HEK293 (cell line): Measurements from ENCODE around the gene SWT1.
"Not testable (repeated sequence)": the region's sequence is repeated elsewhere in the genome, so short reads cannot be mapped to it uniquely, and the experiment has no call there.

Experiments used
- CTCF ChIA-PET: fragments of 350-600 bp; formaldehyde crosslinking; extraction: SDS; loops from one replicate; lab custom pipeline; 2021; ENCODE audit warnings: antibody characterized with exemption; lab: Yijun Ruan, JAX
- POLR2A ChIA-PET: fragments of 300-600 bp; formaldehyde crosslinking; extraction: SDS; loops from one replicate; lab custom pipeline; 2020; ENCODE audit warnings: antibody characterized with exemption, inconsistent platforms; lab: Yijun Ruan, JAX
- H3K27ac ChIP-seq: fragments of 200-500 bp; sonication (Bioruptor generic); 2 replicates; pipeline ENCODE4 v1.5.1; 2014; ENCODE audit warnings: low read depth, low read length, control low read depth, inconsistent platforms; ENCODE audit errors: extremely low read depth
- H3K36me3 ChIP-seq, 2 experiments: fragments of 200-500 bp in 1 of 2; sonication (Bioruptor generic) in 1 of 2; 1 replicate in 1 of 2; 2 replicates in 1 of 2; pipeline ENCODE4 v1.5.1; 2014 to 2017; ENCODE audit warnings: inconsistent platforms in 2 of 2, low read length in 2 of 2; ENCODE audit not compliant: control insufficient read depth in 2 of 2, insufficient read depth in 1 of 2
- H3K4me1 ChIP-seq: fragments of 200-500 bp; sonication (Bioruptor generic); 2 replicates; pipeline ENCODE4 v1.5.1; 2014; ENCODE audit warnings: mild to moderate bottlenecking, low read length, inconsistent platforms; ENCODE audit not compliant: control insufficient read depth, insufficient read depth
- H3K4me3 ChIP-seq: 2 replicates; pipeline ENCODE4 v1.5.1; 2011; ENCODE audit warnings: low read depth, mild to moderate bottlenecking, control low read depth, low read length, moderate library complexity
- H3K9me3 ChIP-seq: fragments of 200-500 bp; sonication (Bioruptor generic); 2 replicates; pipeline ENCODE4 v1.5.1; 2014; ENCODE audit warnings: low read depth, low read length, inconsistent platforms; ENCODE audit not compliant: control insufficient read depth, insufficient read depth
- GFI1B ChIP-seq: fragments of 450-650 bp; formaldehyde crosslinking; IDR thresholded peaks from 2 replicates; pipeline ENCODE4 v1.5.1; 2016; ENCODE audit warnings: missing biosample characterization, missing genetic modification characterization
- GLIS1 ChIP-seq: fragments of 450-650 bp; formaldehyde crosslinking; IDR thresholded peaks from 2 replicates; pipeline ENCODE4 v1.5.1; 2016; ENCODE audit warnings: missing biosample characterization, missing genetic modification characterization
- KLF17 ChIP-seq: fragments of 450-650 bp; formaldehyde crosslinking; IDR thresholded peaks from 2 replicates; pipeline ENCODE4 v1.5.1; 2016; ENCODE audit warnings: missing biosample characterization, missing genetic modification characterization
- MZF1 ChIP-seq: fragments of 450-650 bp; formaldehyde crosslinking; IDR thresholded peaks from 2 replicates; pipeline ENCODE4 v1.5.1; 2017; ENCODE audit warnings: missing biosample characterization, missing genetic modification characterization, borderline replicate concordance
- RBAK ChIP-seq: fragments of 450-650 bp; formaldehyde crosslinking; IDR thresholded peaks from 2 replicates; pipeline ENCODE4 v1.5.1; 2016; ENCODE audit warnings: missing biosample characterization, missing genetic modification characterization
- SCRT2 ChIP-seq: fragments of 450-650 bp; formaldehyde crosslinking; IDR thresholded peaks from 2 replicates; pipeline ENCODE4 v1.5.1; 2016; ENCODE audit warnings: missing biosample characterization, missing genetic modification characterization
- ZNF184 ChIP-seq: fragments of 450-650 bp; IDR thresholded peaks from 2 replicates; pipeline ENCODE4 v1.5.1; 2018; ENCODE audit warnings: missing biosample characterization, mild to moderate bottlenecking, missing genetic modification characterization
- ZNF2 ChIP-seq: fragments of 450-650 bp; formaldehyde crosslinking; IDR thresholded peaks from 2 replicates; pipeline ENCODE4 v1.5.1; 2016; ENCODE audit warnings: missing biosample characterization, missing genetic modification characterization
- ZNF280C ChIP-seq: fragments of 450-650 bp; formaldehyde crosslinking; IDR thresholded peaks from 2 replicates; pipeline ENCODE4 v1.5.1; 2016; ENCODE audit warnings: missing biosample characterization, missing genetic modification characterization
- ZNF610 ChIP-seq: fragments of 450-650 bp; formaldehyde crosslinking; IDR thresholded peaks from 2 replicates; pipeline ENCODE4 v1.5.1; 2016; ENCODE audit warnings: missing biosample characterization, missing genetic modification characterization, borderline replicate concordance
- ZNF645 ChIP-seq: fragments of 450-650 bp; formaldehyde crosslinking; IDR thresholded peaks from 2 replicates; pipeline ENCODE4; 2016; ENCODE audit warnings: missing biosample characterization, missing genetic modification characterization
- ZNF660 ChIP-seq: fragments of 450-650 bp; IDR thresholded peaks from 2 replicates; pipeline ENCODE4 v1.5.1; 2018; ENCODE audit warnings: missing biosample characterization, mild to moderate bottlenecking, missing genetic modification characterization

The SWT1 gene

GRCh38 chr1:185318431-185319138, 161.6 kb downstream of the SWT1 start (continued):
- TF ChIP-seq RBAK (no peak), ZNF645 (tag by site-specific recombination) (no peak), KLF17 (tag by site-specific recombination) (no peak), ZNF660 (tag by site-specific recombination) (no peak), ZNF184 (tag by site-specific recombination) (no peak), SCRT2 (tag by site-specific recombination) (no peak), GLIS1 (tag by site-specific recombination) (no peak), ZNF280C (tag by site-specific recombination) (no peak), ZNF610 (no peak)

GRCh38 chr1:185319139-185319475, 162.1 kb downstream of the SWT1 start:
- CTCF ChIA-PET, result interaction anchor here (1.1 to 2.8 kb wide), 3 partner anchors 173 to 351 kb away, joined by 3 to 11 read pairs (median 3); no protein-coding TSS in a partner anchor
- peaks cover 8% of the 10 kb centered on the region for H3K4me1 ChIP-seq
- TF ChIP-seq MZF1 (tag by site-specific recombination) (no peak), GFI1B (tag by site-specific recombination) (no peak), ZNF2 (tag by site-specific recombination) (no peak)
- TF ChIP-seq, all 188 proteins: peak for 0
- no peaks in the 10 kb centered on the region for H3K9me3 ChIP-seq
- no peak overlapping the region for H3K4me3 ChIP-seq
- POLR2A ChIA-PET, result no interaction called here
- H3K36me3 ChIP-seq, result no peaks in the 10 kb centered on the region
- H3K27ac ChIP-seq, result no peak overlapping the region

- H3K9me3 ChIP-seq, H3K4me1 ChIP-seq, H3K27ac ChIP-seq, H3K36me3 ChIP-seq, CTCF ChIA-PET, POLR2A ChIA-PET, H3K4me3 ChIP-seq: not testable (repeated sequence)
These were observed 164.1 kb downstream of the SWT1 start for GRCh38 chr1:185321104-185321503.

GRCh38 chr1:185321653-185322221, 164.8 kb downstream of the SWT1 start:
- POLR2A ChIA-PET, H3K36me3 ChIP-seq, H3K4me1 ChIP-seq, H3K27ac ChIP-seq, H3K9me3 ChIP-seq, CTCF ChIA-PET, H3K4me3 ChIP-seq: not testable (repeated sequence)
